Measurements from ENCODE around the gene GGA3.

GRCh38 chr17:75188614-75189013 is 72.8 kb downstream of the GGA3 start:
- TF ChIP-seq POLR2AphosphoS5 (IDR thresholded peaks at IDR 0.05) (no peak), RAD21 (conservative IDR thresholded peaks at IDR 0.05) (no peak), CTCF (IDR thresholded peaks at IDR 0.05; ENCODE audit: poor library complexity, severe bottlenecking) (no peak), EP300 (conservative IDR thresholded peaks at IDR 0.05; ENCODE audit: poor library complexity, severe bottlenecking) (no peak), SMC3 (conservative IDR thresholded peaks at IDR 0.05; ENCODE audit: poor library complexity) (no peak), EZH2 (IDR thresholded peaks at IDR 0.05; ENCODE audit: borderline replicate concordance, insufficient read depth, low read length, poor library complexity, severe bottlenecking) (no peak), MXI1 (conservative IDR thresholded peaks at IDR 0.05; ENCODE audit: poor library complexity, severe bottlenecking) (no peak), TAF1 (IDR thresholded peaks at IDR 0.05; ENCODE audit: low read depth) (no peak)
- TF ChIP-seq, protein P1, sequence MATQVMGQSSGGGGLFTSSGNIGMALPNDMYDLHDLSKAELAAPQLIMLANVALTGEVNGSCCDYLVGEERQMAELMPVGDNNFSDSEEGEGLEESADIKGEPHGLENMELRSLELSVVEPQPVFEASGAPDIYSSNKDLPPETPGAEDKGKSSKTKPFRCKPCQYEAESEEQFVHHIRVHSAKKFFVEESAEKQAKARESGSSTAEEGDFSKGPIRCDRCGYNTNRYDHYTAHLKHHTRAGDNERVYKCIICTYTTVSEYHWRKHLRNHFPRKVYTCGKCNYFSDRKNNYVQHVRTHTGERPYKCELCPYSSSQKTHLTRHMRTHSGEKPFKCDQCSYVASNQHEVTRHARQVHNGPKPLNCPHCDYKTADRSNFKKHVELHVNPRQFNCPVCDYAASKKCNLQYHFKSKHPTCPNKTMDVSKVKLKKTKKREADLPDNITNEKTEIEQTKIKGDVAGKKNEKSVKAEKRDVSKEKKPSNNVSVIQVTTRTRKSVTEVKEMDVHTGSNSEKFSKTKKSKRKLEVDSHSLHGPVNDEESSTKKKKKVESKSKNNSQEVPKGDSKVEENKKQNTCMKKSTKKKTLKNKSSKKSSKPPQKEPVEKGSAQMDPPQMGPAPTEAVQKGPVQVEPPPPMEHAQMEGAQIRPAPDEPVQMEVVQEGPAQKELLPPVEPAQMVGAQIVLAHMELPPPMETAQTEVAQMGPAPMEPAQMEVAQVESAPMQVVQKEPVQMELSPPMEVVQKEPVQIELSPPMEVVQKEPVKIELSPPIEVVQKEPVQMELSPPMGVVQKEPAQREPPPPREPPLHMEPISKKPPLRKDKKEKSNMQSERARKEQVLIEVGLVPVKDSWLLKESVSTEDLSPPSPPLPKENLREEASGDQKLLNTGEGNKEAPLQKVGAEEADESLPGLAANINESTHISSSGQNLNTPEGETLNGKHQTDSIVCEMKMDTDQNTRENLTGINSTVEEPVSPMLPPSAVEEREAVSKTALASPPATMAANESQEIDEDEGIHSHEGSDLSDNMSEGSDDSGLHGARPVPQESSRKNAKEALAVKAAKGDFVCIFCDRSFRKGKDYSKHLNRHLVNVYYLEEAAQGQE (IDR thresholded peaks at IDR 0.05; ENCODE audit: borderline replicate concordance), result no peak

Measured in neural cell (in vitro differentiated cells).